HepG2 (cell line): ENCODE data around the gene GLIS1. TPM values are rescaled to one million over a fixed set of nuclear protein-coding genes. Genes with fewer than 3 reads are reported as not detected.

Source experiments
- ATAC-seq: fragments of 200-7000 bp; cut with Tn5 transposase; 3 replicates; pipeline ENCODE4 v1.9.1; 2020; ENCODE audit warnings: mild to moderate bottlenecking, moderate library complexity
- BruUV-seq: library from RNA; stranded (reverse); fragments of 400-500 nt; replicated peaks from 2 replicates; lab custom pipeline; 2021; lab: Mats Ljungman, UMichigan
- CTCF ChIA-PET: fragments of 300-600 bp; formaldehyde crosslinking; extraction: SDS; loops from one replicate; lab custom pipeline; 2021; ENCODE audit warnings: low total read pairs, inconsistent platforms, low intra/inter-chr PET ratio; lab: Yijun Ruan, JAX
- POLR2A ChIA-PET: fragments of 350-600 bp; sonication (Branson Sonifier 250); formaldehyde crosslinking; loops from one replicate; lab custom pipeline; 2020; ENCODE audit warnings: antibody characterized with exemption, inconsistent platforms; lab: Yijun Ruan, JAX
- DNase-seq: peaks from one replicate; pipeline ENCODE4 v3.0.0-alpha.2; 2015; ENCODE audit warnings: low spot score
- FAIRE-seq: peaks from 3 replicates; lab custom pipeline; 2011; peaks lifted over from hg19 to GRCh38; lab: Jason Lieb, UNC
- H2AFZ ChIP-seq: one replicate; pipeline ENCODE4 v1.6.1; 2011; ENCODE audit warnings: low read length, inconsistent platforms
- H3K27ac ChIP-seq: fragments of 300-600 bp; 3 replicates; pipeline ENCODE4 v1.8.0; 2011; ENCODE audit warnings: mixed run types, mild to moderate bottlenecking, mixed read lengths, low read length, inconsistent platforms; ENCODE audit not compliant: insufficient read depth; ENCODE audit errors: extremely low read length
- H3K27me3 ChIP-seq, 2 experiments: fragments of 200-600 bp in 1 of 2; 2 replicates in 1 of 2; 3 replicates in 1 of 2; pipeline versions ENCODE4 v1.6.0 to v1.8.0; 2011; ENCODE audit warnings: low read length in 2 of 2, mild to moderate bottlenecking in 2 of 2, moderate library complexity in 2 of 2, inconsistent platforms in 1 of 2; ENCODE audit not compliant: insufficient read depth in 2 of 2, control insufficient read depth in 1 of 2
- H3K36me3 ChIP-seq, 2 experiments: fragments of 200-600 bp in 1 of 2; replicated peaks in 1 of 2; 2 replicates in 1 of 2; 3 replicates in 1 of 2; pipeline versions ENCODE4 v1.5.1 to v1.8.0; 2011; ENCODE audit warnings: low read length in 2 of 2, inconsistent platforms in 1 of 2; ENCODE audit not compliant: insufficient read depth in 2 of 2, control insufficient read depth in 1 of 2
- H3K4me1 ChIP-seq: 2 replicates; pipeline ENCODE4 v1.5.1; 2012; ENCODE audit warnings: low read length, inconsistent platforms; ENCODE audit not compliant: insufficient read depth
- H3K4me2 ChIP-seq: 2 replicates; pipeline ENCODE4 v1.6.0; 2011; ENCODE audit warnings: low read depth, low read length, inconsistent platforms
- H3K4me3 ChIP-seq, 3 experiments: fragments of 200-600 bp in 1 of 3; sonication (generic), shearing (Covaris generic) in 1 of 3; replicated peaks in 1 of 3; 2 replicates each; pipeline ENCODE4 v1.5.1; 2011 to 2016; ENCODE audit warnings: low read length in 3 of 3, inconsistent platforms in 2 of 3, low read depth in 2 of 3, mild to moderate bottlenecking in 2 of 3, control low read depth in 1 of 3, mixed read lengths in 1 of 3; ENCODE audit not compliant: insufficient read depth in 1 of 3
- H3K79me2 ChIP-seq: one replicate; pipeline ENCODE4 v1.6.1; 2011; ENCODE audit warnings: low read length, inconsistent platforms; ENCODE audit not compliant: insufficient read depth
- H3K9ac ChIP-seq: 2 replicates; pipeline ENCODE4 v1.6.0; 2011; ENCODE audit warnings: mild to moderate bottlenecking, low read depth, low read length, inconsistent platforms; ENCODE audit not compliant: insufficient read depth
- H3K9me3 ChIP-seq: 2 replicates; pipeline ENCODE4 v1.5.1; 2012; ENCODE audit warnings: mild to moderate bottlenecking, low read length
- H4K20me1 ChIP-seq: 2 replicates; pipeline ENCODE4 v1.6.0; 2011; ENCODE audit warnings: inconsistent platforms, mild to moderate bottlenecking, low read length, moderate library complexity; ENCODE audit not compliant: insufficient read depth
- AGO1 ChIP-seq: fragments of 200-400 bp; formaldehyde crosslinking; IDR thresholded peaks from 2 replicates; pipeline ENCODE4 v1.6.1; 2017; ENCODE audit warnings: mild to moderate bottlenecking, low read depth, low read length, moderate library complexity; ENCODE audit not compliant: poor library complexity, severe bottlenecking
- BHLHE40 ChIP-seq: IDR thresholded peaks from 2 replicates; pipeline ENCODE4 v1.6.1; 2011; ENCODE audit warnings: low read length, improper control_type of control experiment
- CENPT ChIP-seq: sonication (generic); formaldehyde crosslinking; IDR thresholded peaks from 2 replicates; pipeline ENCODE4 v1.8.0; 2022; ENCODE audit warnings: low read depth, mild to moderate bottlenecking, moderate library complexity, missing genetic modification reagents
- CENPX ChIP-seq: sonication (generic); formaldehyde crosslinking; IDR thresholded peaks from 2 replicates; pipeline ENCODE4 v1.9.0; 2021; ENCODE audit warnings: mild to moderate bottlenecking, missing genetic modification reagents, moderate library complexity
- CSRNP1 ChIP-seq: sonication (generic); formaldehyde crosslinking; IDR thresholded peaks from 2 replicates; pipeline ENCODE4 v1.8.1; 2023; ENCODE audit warnings: mild to moderate bottlenecking, missing genetic modification reagents
- EEA1 ChIP-seq: sonication (generic); formaldehyde crosslinking; IDR thresholded peaks from 2 replicates; pipeline ENCODE4 v1.5.1; 2020; ENCODE audit warnings: mild to moderate bottlenecking, missing genetic modification reagents, borderline replicate concordance
- HNF4A ChIP-seq: sonication (generic); formaldehyde crosslinking; IDR thresholded peaks from 2 replicates; pipeline ENCODE4 v1.4.0; 2020; ENCODE audit warnings: missing genetic modification reagents
- HNRNPH1 ChIP-seq: fragments of 200-400 bp; formaldehyde crosslinking; optimal IDR thresholded peaks from 2 replicates; pipeline ENCODE3; 2017; ENCODE audit warnings: mild to moderate bottlenecking, low read depth, low read length
- IRX3 ChIP-seq: sonication (generic); formaldehyde crosslinking; IDR thresholded peaks from 2 replicates; pipeline ENCODE4 v1.8.1; 2023; ENCODE audit warnings: mild to moderate bottlenecking, low read depth, missing genetic modification reagents, borderline replicate concordance
- PRDM4 ChIP-seq: sonication (generic); formaldehyde crosslinking; IDR thresholded peaks from 2 replicates; pipeline ENCODE4 v1.9.0; 2021; ENCODE audit warnings: missing genetic modification reagents, borderline replicate concordance
- RNF2 ChIP-seq: fragments of 450-650 bp; conservative IDR thresholded peaks from 2 replicates; pipeline ENCODE4 v1.6.1; 2016; ENCODE audit warnings: low read depth
- TOPORS ChIP-seq: sonication (generic); formaldehyde crosslinking; IDR thresholded peaks from 2 replicates; pipeline ENCODE4 v1.8.0; 2023; ENCODE audit warnings: mild to moderate bottlenecking, missing genetic modification reagents
- ZFP91 ChIP-seq: sonication (generic); formaldehyde crosslinking; IDR thresholded peaks from 2 replicates; pipeline ENCODE4 v1.9.0; 2022; ENCODE audit warnings: missing genetic modification reagents, mild to moderate bottlenecking, borderline replicate concordance
- ZNF235 ChIP-seq: sonication (generic); formaldehyde crosslinking; IDR thresholded peaks from 2 replicates; pipeline ENCODE4 v1.8.1; 2023; ENCODE audit warnings: mild to moderate bottlenecking, missing genetic modification reagents, borderline replicate concordance
- ZNF251 ChIP-seq: sonication (generic); formaldehyde crosslinking; IDR thresholded peaks from 2 replicates; pipeline ENCODE4 v1.9.0; 2021; ENCODE audit warnings: mild to moderate bottlenecking, missing genetic modification reagents
- ZNF589 ChIP-seq: sonication (generic); formaldehyde crosslinking; conservative IDR thresholded peaks from 2 replicates; pipeline ENCODE4 v1.8.0; 2022; ENCODE audit warnings: mild to moderate bottlenecking, moderate library complexity, missing genetic modification reagents
- ZNF605 ChIP-seq: sonication (generic); formaldehyde crosslinking; IDR thresholded peaks from 2 replicates; pipeline ENCODE4 v1.8.0; 2022; ENCODE audit warnings: mild to moderate bottlenecking, missing genetic modification reagents
- ZNF781 ChIP-seq: sonication (generic); formaldehyde crosslinking; IDR thresholded peaks from 2 replicates; pipeline ENCODE4 v1.5.1; 2020; ENCODE audit warnings: borderline replicate concordance, mild to moderate bottlenecking, missing genetic modification reagents; ENCODE audit errors: not compliant biosample characterization
- WGBS: methylation state at CpG from one replicate; pipeline ENCODE4 v1.1.6; 2017; ENCODE audit warnings: low lambda C conversion rate; 5-methylcytosine and 5-hydroxymethylcytosine counted together
- in situ Hi-C: cut with HindIII; loops from 2 replicates; pipeline ENCODE4 v1.10.0; 2017; ENCODE audit warnings: low pct_unique_long_range_greater_than_20kb; ENCODE audit not compliant: extremely low pct_ligation_motif_present
- intact Hi-C: fragments of 100-400 bp; cut with micrococcal nuclease; formaldehyde crosslinking; loops from one replicate; pipeline ENCODE4 v1.10.0; 2022; ENCODE audit not compliant: unreplicated experiment
- polyA plus RNA-seq, 8 experiments: library from polyadenylated mRNA; depleted of rRNA in 3 of 8; stranded (reverse) in 7 of 8; unstranded in 1 of 8; fragments of >200 nt; fragmentation: Illumina TruSeq in 4 of 8; extraction: Trizol in 4 of 8; gene quantifications; 2 replicates each; pipeline versions ENCODE4 v1.2.1 to v1.2.3, GENCODE V29; 2011 to 2016; ENCODE audit warnings: low read depth in 4 of 8, missing spikeins in 1 of 8, mixed read lengths in 1 of 8; ENCODE audit not compliant: insufficient read depth in 1 of 8
- total RNA-seq, 5 experiments: library from RNA; depleted of rRNA; stranded (reverse); fragments of >200 nt; fragmentation: Illumina TruSeq; extraction: Trizol; gene quantifications; 2 replicates each; pipeline ENCODE4 v1.2.3, GENCODE V29; 2016; ENCODE audit warnings: low read depth in 1 of 5

GLIS1 gene
- total and polyA plus RNA-seq, 2 of the 13 experiments (the other 11 are each of a cell fraction or from before 2014, with no cell fraction given), result 0.03 TPM; not detected in 1

- no peak for TF ChIP-seq HNRNPH1
- no peak for TF ChIP-seq IRX3 (CRISPR knock-in tag)
- TF ChIP-seq BHLHE40, result no peak
- no peak for TF ChIP-seq EEA1 (CRISPR knock-in tag)
- TF ChIP-seq ZNF251 (CRISPR knock-in tag), result no peak
- no peak for TF ChIP-seq ZFP91 (CRISPR knock-in tag)
These were observed 139.5 kb downstream of the GLIS1 start (continued) for GRCh38 chr1:53599481-53599880.

GRCh38 chr1:53598966-53599365, 140.0 kb downstream of the GLIS1 start:
- intact Hi-C loops, result no loop called here
- in situ Hi-C loops, result no loop called here
- CTCF ChIA-PET, result no interaction called here
- TF ChIP-seq AGO1, result no peak
- no peak for TF ChIP-seq ZNF781
- no peak for TF ChIP-seq ZNF235
- TF ChIP-seq TOPORS (CRISPR knock-in tag), result no peak
- TF ChIP-seq ZNF605 (CRISPR knock-in tag), result no peak
- TF ChIP-seq CENPX (CRISPR knock-in tag), result no peak
- no peak for TF ChIP-seq ZNF589
- no peak for TF ChIP-seq PRDM4 (CRISPR knock-in tag)
- no peak for TF ChIP-seq CENPT
- no peak for TF ChIP-seq CSRNP1
- no peak for TF ChIP-seq HNF4A (CRISPR knock-in tag)
- no peak for TF ChIP-seq RNF2

More at GRCh38 chr1:53598966-53599365, 140.0 kb downstream of the GLIS1 start:
- ATAC-seq, result no peak
- Histone ChIP-seq H3K79me2 (no peaks in the 10 kb centered on the region), H3K4me2 (no peak overlapping the region), H3K27me3 (peaks cover 5 to 7% of the 10 kb centered on the region in 2 experiments; a peak in 4 of 5 replicates), H3K4me1 (no peaks in the 10 kb centered on the region), H3K27ac (no peak overlapping the region), H3K9ac (no peak overlapping the region), H3K4me3 (no peak overlapping the region), H3K9me3 (no peaks in the 10 kb centered on the region), H2AFZ (no peak overlapping the region), H4K20me1 (no peaks in the 10 kb centered on the region), H3K36me3 (no peaks in the 10 kb centered on the region)
- DNase-seq, result no peak
- POLR2A ChIA-PET, result no interaction called here
- BruUV-seq, result no TSS peak
- WGBS, result no CpG with 5 or more reads among the region's 4 CpGs
- FAIRE-seq, result no peak
